C4-2B (cell line): ENCODE data around the gene STYK1.

Source experiments
- CTCF ChIP-seq: fragments of 450-650 bp; conservative IDR thresholded peaks from 2 replicates; pipeline ENCODE4 v1.5.1; 2017; ENCODE audit warnings: mild to moderate bottlenecking
- ZFX ChIP-seq: fragments of 450-650 bp; IDR thresholded peaks from 2 replicates; pipeline ENCODE4 v1.6.1; 2017

GRCh38 chr12:10623131-10623530, 50.7 kb downstream of the STYK1 start:
- TF ChIP-seq CTCF = no peak
- TF ChIP-seq ZFX = no peak
